ENCODE results near the gene NMUR1.

GRCh38 chr2:231527091-231527395, 3.2 kb downstream of the NMUR1 start:
- TF ChIP-seq EZH2 (optimal IDR thresholded peaks at IDR 0.05; ENCODE audit: low read depth, low read length) = no peak
- TF ChIP-seq EZH2phosphoT487 (IDR thresholded peaks at IDR 0.05; ENCODE audit: low read length) = no peak
